ENCODE data around the gene MYEF2. TPM values are rescaled to one million over a fixed set of nuclear protein-coding genes. Genes with fewer than 3 reads are reported as not detected.

MYEF2 gene
- total and polyA plus RNA-seq, 2 of the 13 experiments (the other 11 are each of a cell fraction or from before 2014, with no cell fraction given), result 10.3 to 10.5 TPM

DNA sequence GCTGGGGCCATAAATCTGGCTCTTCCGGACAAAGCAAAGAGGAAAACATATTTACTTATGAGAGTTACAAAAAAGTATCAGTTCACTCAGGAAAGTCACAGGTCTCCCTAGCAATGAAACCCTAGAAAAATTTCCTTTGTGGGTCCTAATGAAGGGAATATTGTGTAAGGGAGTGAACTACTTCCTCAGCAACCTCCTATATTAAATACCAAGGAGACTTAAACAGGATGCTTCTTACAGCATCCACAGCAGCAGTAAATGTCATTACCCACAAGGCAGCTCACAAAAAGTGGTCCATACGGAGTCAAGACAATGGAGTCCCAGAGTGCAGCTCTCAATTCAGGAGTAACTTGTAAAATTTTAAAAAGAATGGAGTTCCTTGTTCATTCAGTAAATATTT, 72.2 kb downstream of the MYEF2 start:
- Histone ChIP-seq H4K20me1 (ENCODE audit: insufficient read depth, low read length) (no peaks in the 10 kb centered on the region), H3K36me3 (replicated peaks in 1 of 2; ENCODE audit: control insufficient read depth in 1 of 2, insufficient read depth in 2 of 2, low read length in 2 of 2) (no peaks in the 10 kb centered on the region), H2AFZ (ENCODE audit: low read length) (no peak overlapping the region), H3K79me2 (ENCODE audit: insufficient read depth, low read length) (no peaks in the 10 kb centered on the region), H3K4me3 (replicated peaks in 1 of 3; ENCODE audit: insufficient read depth in 1 of 3, low read depth in 2 of 3, low read length in 3 of 3) (no peak overlapping the region), H3K4me2 (ENCODE audit: low read depth, low read length) (no peak overlapping the region), H3K9ac (ENCODE audit: insufficient read depth, low read depth, low read length) (no peak overlapping the region), H3K27ac (ENCODE audit: extremely low read length, insufficient read depth, low read length) (no peak overlapping the region), H3K4me1 (ENCODE audit: insufficient read depth, low read length) (no peaks in the 10 kb centered on the region; the same call in 1 of the 2 replicates), H3K9me3 (ENCODE audit: low read length) (no peaks in the 10 kb centered on the region), H3K27me3 (ENCODE audit: control insufficient read depth in 1 of 2, insufficient read depth in 2 of 2, low read length in 2 of 2) (no peaks in the 10 kb centered on the region)
- in situ Hi-C loops (cut with HindIII; ENCODE audit: extremely low pct_ligation_motif_present, low pct_unique_long_range_greater_than_20kb), result no loop called here
- TF ChIP-seq ATF7-NPFF (CRISPR knock-in tag; IDR thresholded peaks at IDR 0.05; ENCODE audit: low read depth) (no peak), FOXK1 (CRISPR knock-in tag; IDR thresholded peaks at IDR 0.05; ENCODE audit: borderline replicate concordance, low read depth) (no peak), ZNF501 (CRISPR knock-in tag; IDR thresholded peaks at IDR 0.05) (no peak), KLF11 (CRISPR knock-in tag; IDR thresholded peaks at IDR 0.05) (no peak), ZBTB3 (CRISPR knock-in tag; IDR thresholded peaks at IDR 0.05; ENCODE audit: borderline replicate concordance, low read depth) (no peak), ZNF772 (CRISPR knock-in tag; IDR thresholded peaks at IDR 0.05) (no peak), EEA1 (CRISPR knock-in tag; IDR thresholded peaks at IDR 0.05; ENCODE audit: borderline replicate concordance) (no peak), MTA3 (CRISPR knock-in tag; IDR thresholded peaks at IDR 0.05) (no peak)
- TF ChIP-seq, protein P1, sequence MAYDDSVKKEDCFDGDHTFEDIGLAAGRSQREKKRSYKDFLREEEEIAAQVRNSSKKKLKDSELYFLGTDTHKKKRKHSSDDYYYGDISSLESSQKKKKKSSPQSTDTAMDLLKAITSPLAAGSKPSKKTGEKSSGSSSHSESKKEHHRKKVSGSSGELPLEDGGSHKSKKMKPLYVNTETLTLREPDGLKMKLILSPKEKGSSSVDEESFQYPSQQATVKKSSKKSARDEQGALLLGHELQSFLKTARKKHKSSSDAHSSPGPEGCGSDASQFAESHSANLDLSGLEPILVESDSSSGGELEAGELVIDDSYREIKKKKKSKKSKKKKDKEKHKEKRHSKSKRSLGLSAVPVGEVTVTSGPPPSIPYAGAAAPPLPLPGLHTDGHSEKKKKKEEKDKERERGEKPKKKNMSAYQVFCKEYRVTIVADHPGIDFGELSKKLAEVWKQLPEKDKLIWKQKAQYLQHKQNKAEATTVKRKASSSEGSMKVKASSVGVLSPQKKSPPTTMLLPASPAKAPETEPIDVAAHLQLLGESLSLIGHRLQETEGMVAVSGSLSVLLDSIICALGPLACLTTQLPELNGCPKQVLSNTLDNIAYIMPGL (CRISPR knock-in tag; IDR thresholded peaks at IDR 0.05; ENCODE audit: borderline replicate concordance in 1 of 2, low read depth in 1 of 2), result no peak
- TF ChIP-seq, protein P2, sequence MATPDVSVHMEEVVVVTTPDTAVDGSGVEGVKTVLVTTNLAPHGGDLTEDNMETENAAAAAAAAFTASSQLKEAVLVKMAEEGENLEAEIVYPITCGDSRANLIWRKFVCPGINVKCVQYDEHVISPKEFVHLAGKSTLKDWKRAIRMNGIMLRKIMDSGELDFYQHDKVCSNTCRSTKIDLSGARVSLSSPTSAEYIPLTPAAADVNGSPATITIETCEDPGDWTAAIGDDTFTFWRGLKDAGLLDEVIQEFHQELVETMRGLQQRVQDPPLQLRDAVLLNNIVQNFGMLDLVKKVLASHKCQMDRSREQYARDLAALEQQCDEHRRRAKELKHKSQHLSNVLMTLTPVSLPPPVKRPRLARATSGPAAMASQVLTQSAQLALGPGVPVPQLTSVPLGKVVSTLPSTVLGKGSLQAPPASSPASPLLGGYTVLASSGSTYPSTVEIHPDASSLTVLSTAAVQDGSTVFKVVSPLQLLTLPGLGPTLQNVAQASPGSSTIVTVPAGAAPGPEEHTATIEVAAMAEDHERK (CRISPR knock-in tag; IDR thresholded peaks at IDR 0.05; ENCODE audit: low read depth), result no peak
- ChIA-PET CTCF (ENCODE audit: low intra/inter-chr PET ratio, low total read pairs) (no interaction called here), POLR2A (no interaction called here)
- intact Hi-C loops (cut with micrococcal nuclease; ENCODE audit: unreplicated experiment), result no loop called here
- WGBS (ENCODE audit: low lambda C conversion rate), result 7% methylated on average over 2 of the region's 2 CpGs
- FAIRE-seq (no peak), DNase-seq (ENCODE audit: low spot score) (no peak), ATAC-seq (no peak)
- no TSS peak for BruUV-seq (replicated peaks)
